Stomach (tissue), 9 donors: Measurements from ENCODE around the gene CTXN3. TPM values are rescaled to one million over a fixed set of nuclear protein-coding genes. Genes with fewer than 3 reads are reported as not detected.

Experiments used
- DNase-seq, 2 donors: peaks; one replicate each; pipeline versions ENCODE4 v3.0.0 to v3.0.0-alpha.2; 2013 to 2019
- H3K27ac ChIP-seq, 5 donors: fragments of 200-600 bp in 4 of 5; sonication (generic) in 4 of 5; one replicate each; pipeline ENCODE4 v1.5.1; 2013 to 2019; ENCODE audit warnings: mild to moderate bottlenecking in 1 of 5, moderate library complexity in 1 of 5
- H3K27me3 ChIP-seq, 3 donors: fragments of 200-600 bp; sonication (generic); one replicate each; pipeline ENCODE4 v1.5.1; 2017 to 2019; ENCODE audit warnings: mixed run types in 1 of 3
- H3K36me3 ChIP-seq, 4 donors: fragments of 200-600 bp; sonication (generic); 1 replicate in 3 of 4; 2 replicates in 1 of 4; pipeline ENCODE4 v1.5.1; 2016 to 2019
- H3K4me1 ChIP-seq, 4 donors: fragments of 200-600 bp; sonication (generic); one replicate each; pipeline ENCODE4 v1.5.1; 2016 to 2019
- H3K4me3 ChIP-seq, 4 donors: fragments of 200-600 bp; sonication (generic) in 3 of 4; one replicate each; pipeline ENCODE4 v1.5.1; 2016 to 2019; ENCODE audit warnings: mild to moderate bottlenecking in 1 of 4
- H3K9me3 ChIP-seq, 4 donors: fragments of 200-600 bp; sonication (generic); one replicate each; pipeline ENCODE4 v1.5.1; 2016 to 2019
- EP300 ChIP-seq: sonication (generic); formaldehyde crosslinking; IDR thresholded peaks from one replicate; pipeline ENCODE4 v1.6.1; 2017; ENCODE audit warnings: antibody characterized with exemption
- POLR2A ChIP-seq, 4 donors: fragments of 450-650 bp; IDR thresholded peaks; one replicate each; pipeline ENCODE4 v1.6.1; 2016; ENCODE audit warnings: antibody characterized with exemption in 4 of 4, control low read depth in 2 of 4, mild to moderate bottlenecking in 1 of 4, moderate library complexity in 1 of 4
- POLR2AphosphoS5 ChIP-seq, 3 donors: sonication (generic); formaldehyde crosslinking; IDR thresholded peaks; one replicate each; pipeline ENCODE4 v1.6.1; 2016; ENCODE audit warnings: antibody characterized with exemption in 3 of 3
- WGBS, 5 donors: extraction: QIAGEN DNeasy Blood & Tissue Kit in 3 of 5; methylation state at CpG; one replicate each; pipeline versions ENCODE4 v1.1.5 to v1.1.7; 2013 to 2018; 5-methylcytosine and 5-hydroxymethylcytosine counted together
- intact Hi-C: fragments of 100-400 bp; cut with DNase I; formaldehyde crosslinking; loops from one replicate; pipeline ENCODE4 v1.15.1; 2023; ENCODE audit warnings: low total_unique reads
- polyA plus RNA-seq, 3 donors: library from polyadenylated mRNA; stranded (reverse); fragments of 200-250 nt; gene quantifications; one replicate each; pipeline ENCODE4 v1.2.3, GENCODE V29; 2013
- total RNA-seq, 5 donors: library from RNA; depleted of rRNA; stranded (reverse); fragments of >200 nt; gene quantifications; one replicate each; pipeline versions ENCODE4 v1.1.0 to v1.2.3, GENCODE V29; 2014 to 2016
- TF ChIP-seq, protein P1 (sequence below), 7 experiments: fragments of 450-650 bp in 4 of 7; fragments of 200-600 bp in 3 of 7; sonication (generic) in 3 of 7; IDR thresholded peaks; one replicate each; pipeline ENCODE4 v1.5.1; 2016 to 2019; ENCODE audit warnings: antibody characterized with exemption in 7 of 7, control low read depth in 2 of 7, mild to moderate bottlenecking in 1 of 7
- donor health status: healthy with polysubstance abuse.
- donor health status: Bipolar disorder and iron deficiency.
- donor health status: healthy.

Gene CTXN3
- total and polyA plus RNA-seq, 8 donors: not detected

DNA sequence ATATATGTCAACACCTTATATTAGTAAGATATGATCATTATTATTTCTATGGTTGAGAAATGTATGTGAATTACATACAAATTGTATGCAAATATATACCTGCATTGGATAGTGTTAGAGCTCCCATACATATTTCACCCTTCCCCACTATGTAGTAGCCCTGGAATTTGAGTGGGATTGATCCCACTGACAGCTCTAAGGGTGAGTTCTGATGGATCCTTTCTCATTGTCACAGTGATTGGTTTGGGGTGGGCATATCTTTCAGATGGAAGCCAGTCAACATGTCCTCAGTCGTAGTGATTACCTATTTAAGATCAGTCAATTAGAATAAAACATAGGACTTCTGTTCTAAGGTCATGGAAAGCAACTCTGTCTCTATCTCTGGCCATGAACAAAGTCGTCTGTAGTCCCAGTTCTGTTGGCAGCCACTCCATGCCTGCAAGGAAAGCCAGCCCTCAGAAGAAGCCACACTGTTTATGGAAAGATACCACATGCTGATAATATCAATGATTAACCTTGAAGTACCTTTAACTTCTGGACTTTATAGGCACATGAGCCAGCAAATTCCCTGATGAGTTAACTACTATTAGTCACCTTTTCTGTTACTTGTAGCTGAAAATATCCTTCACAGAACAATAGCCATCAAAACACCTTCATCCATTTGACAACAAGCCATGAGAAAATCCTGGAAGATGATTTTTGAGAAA, 49.2 kb downstream of the CTXN3 start:
- 24 to 54% (median 33%) methylated on average over 2 of the region's 2 CpGs for WGBS, 5 donors
- peak in 2 of 3 donors; percentile 23 to 46 for TF ChIP-seq POLR2AphosphoS5 (IDR thresholded peaks at IDR 0.05)
- no peak for TF ChIP-seq EP300
- peak in 1 of 2 donors; percentile 54 for DNase-seq
- H3K27ac ChIP-seq: no peak overlapping the region
- no peaks in the 10 kb centered on the region for H3K36me3 ChIP-seq
- no peaks in the 10 kb centered on the region for H3K9me3 ChIP-seq
- H3K27me3 ChIP-seq: no peaks in the 10 kb centered on the region
- no peak overlapping the region for H3K4me3 ChIP-seq
- intact Hi-C loops: no loop called here
- no peaks in the 10 kb centered on the region for H3K4me1 ChIP-seq

DNA sequence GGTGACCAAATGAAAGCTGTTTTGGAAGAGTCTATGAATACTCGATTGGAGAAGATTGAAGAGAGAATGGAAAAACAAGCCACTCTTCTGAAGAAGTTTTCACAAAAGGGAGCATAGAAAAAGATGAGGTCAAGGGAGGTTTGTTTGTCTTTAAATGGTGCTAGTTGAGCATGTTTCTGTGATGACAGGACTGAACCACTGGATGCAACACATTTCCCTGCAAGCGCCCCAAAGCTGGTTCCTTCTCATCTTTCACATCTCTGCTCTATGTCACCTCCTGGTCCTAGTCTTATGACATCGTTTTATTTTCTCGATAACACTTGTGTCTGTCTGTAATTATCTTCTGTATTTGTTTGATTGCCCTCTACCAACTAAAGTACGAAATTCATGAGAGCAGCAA, 50.5 kb downstream of the CTXN3 start:
- H3K4me1 ChIP-seq: peaks cover 0 to under 1% (median 0%) of the 10 kb centered on the region in 4 donors
- intact Hi-C loops: no loop called here
- 81 to 92% (median 86%) methylated on average over 5 of the region's 5 CpGs for WGBS, 5 donors
- H3K27ac ChIP-seq: no peak overlapping the region
- no peaks in the 10 kb centered on the region for H3K36me3 ChIP-seq
- TF ChIP-seq POLR2A (IDR thresholded peaks at IDR 0.05) (no peak), POLR2AphosphoS5 (IDR thresholded peaks at IDR 0.05) (no peak), EP300 (no peak)
- TF ChIP-seq, protein P1, sequence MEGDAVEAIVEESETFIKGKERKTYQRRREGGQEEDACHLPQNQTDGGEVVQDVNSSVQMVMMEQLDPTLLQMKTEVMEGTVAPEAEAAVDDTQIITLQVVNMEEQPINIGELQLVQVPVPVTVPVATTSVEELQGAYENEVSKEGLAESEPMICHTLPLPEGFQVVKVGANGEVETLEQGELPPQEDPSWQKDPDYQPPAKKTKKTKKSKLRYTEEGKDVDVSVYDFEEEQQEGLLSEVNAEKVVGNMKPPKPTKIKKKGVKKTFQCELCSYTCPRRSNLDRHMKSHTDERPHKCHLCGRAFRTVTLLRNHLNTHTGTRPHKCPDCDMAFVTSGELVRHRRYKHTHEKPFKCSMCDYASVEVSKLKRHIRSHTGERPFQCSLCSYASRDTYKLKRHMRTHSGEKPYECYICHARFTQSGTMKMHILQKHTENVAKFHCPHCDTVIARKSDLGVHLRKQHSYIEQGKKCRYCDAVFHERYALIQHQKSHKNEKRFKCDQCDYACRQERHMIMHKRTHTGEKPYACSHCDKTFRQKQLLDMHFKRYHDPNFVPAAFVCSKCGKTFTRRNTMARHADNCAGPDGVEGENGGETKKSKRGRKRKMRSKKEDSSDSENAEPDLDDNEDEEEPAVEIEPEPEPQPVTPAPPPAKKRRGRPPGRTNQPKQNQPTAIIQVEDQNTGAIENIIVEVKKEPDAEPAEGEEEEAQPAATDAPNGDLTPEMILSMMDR (IDR thresholded peaks at IDR 0.05): no peak
- DNase-seq: no peak
- no peaks in the 10 kb centered on the region for H3K27me3 ChIP-seq
- no peak overlapping the region for H3K4me3 ChIP-seq
- no peaks in the 10 kb centered on the region for H3K9me3 ChIP-seq

DNA sequence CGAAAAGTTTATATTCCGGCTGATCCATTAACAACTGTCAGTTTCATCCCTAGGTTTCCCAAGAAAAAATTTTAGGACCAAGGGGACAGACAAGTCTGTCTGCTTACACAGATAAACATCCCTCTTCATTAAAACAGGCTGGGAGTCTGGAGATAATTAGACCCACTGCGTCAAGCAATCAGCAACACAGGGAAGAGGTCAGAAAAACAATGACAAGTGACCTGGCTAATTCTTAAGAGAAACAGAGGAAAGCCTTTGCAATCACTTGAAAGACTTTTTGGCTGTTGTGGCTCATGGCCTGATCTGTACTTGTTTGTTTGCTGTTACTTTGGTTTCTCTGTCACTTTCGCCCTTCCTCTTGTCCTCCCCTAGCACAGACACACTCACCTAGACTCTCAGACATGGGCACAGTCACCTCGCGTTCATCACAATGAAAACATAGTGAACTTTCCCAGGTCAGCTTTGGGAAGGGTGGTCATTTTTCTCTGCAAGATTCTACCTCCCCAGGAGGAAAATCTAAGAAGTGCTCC, 51.4 kb downstream of the CTXN3 start:
- Histone ChIP-seq H3K27me3 (no peaks in the 10 kb centered on the region), H3K4me3 (no peak overlapping the region), H3K36me3 (no peaks in the 10 kb centered on the region), H3K4me1 (peaks cover 0 to 10% (median 0%) of the 10 kb centered on the region in 4 donors), H3K9me3 (no peaks in the 10 kb centered on the region), H3K27ac (no peak overlapping the region)
- TF ChIP-seq EP300: no peak
- TF ChIP-seq POLR2A (IDR thresholded peaks at IDR 0.05): no peak
- TF ChIP-seq POLR2AphosphoS5 (IDR thresholded peaks at IDR 0.05): no peak
- TF ChIP-seq, protein P1 (IDR thresholded peaks at IDR 0.05): no peak
- DNase-seq: no peak
- 79 to 87% (median 84%) methylated on average over 6 of the region's 6 CpGs for WGBS, 5 donors
- intact Hi-C loops: no loop called here

DNA sequence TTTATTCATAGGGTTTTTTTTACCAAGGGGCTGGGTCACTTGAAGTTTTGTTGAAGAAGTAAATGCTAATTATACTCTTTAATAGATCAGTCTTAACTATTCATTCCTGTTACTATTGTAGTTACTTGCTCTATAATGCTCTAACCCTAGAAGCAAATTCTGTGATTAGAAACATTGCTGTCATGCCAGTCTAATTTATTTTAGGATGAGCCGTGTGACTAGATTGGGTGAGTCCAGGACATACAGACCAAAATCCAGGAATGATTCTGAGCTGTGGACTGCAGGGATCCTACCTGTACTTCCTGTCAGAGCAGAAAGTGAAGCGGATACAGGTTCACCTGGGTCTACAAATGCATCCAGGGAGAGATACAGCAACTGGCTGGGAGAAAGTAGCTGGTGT, 53.6 kb downstream of the CTXN3 start:
- Histone ChIP-seq H3K9me3 (no peaks in the 10 kb centered on the region), H3K27ac (no peak overlapping the region), H3K27me3 (no peaks in the 10 kb centered on the region), H3K4me3 (no peak overlapping the region), H3K36me3 (no peaks in the 10 kb centered on the region), H3K4me1 (peaks cover 0 to 14% (median 0%) of the 10 kb centered on the region in 4 donors)
- WGBS, 5 donors: 91 to 100% (median 98%) methylated on average over 2 of the region's 2 CpGs
- intact Hi-C loops: no loop called here
- TF ChIP-seq POLR2AphosphoS5 (IDR thresholded peaks at IDR 0.05) (no peak), EP300 (no peak), POLR2A (IDR thresholded peaks at IDR 0.05) (no peak)
- TF ChIP-seq, protein P1 (IDR thresholded peaks at IDR 0.05): no peak
- DNase-seq: no peak
